Measurements from ENCODE around the gene MAST4.

MAST4 gene

DNA sequence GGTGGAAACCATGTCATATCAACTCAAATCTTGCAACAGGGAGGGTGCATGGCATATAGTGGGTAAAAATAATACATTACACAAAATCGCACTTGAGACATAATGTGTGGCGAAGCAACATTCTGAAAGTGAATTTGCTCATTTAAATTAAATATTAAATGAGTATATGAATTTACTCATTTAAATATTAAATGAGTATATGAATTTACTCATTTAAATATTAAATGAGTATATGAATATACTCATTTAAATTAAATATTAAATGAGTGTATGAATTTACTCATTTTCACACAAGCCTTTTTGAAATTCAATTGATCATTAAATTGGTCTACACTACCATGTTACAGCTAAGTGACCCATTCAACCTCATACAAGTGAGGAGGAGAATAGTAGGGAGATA lies 10.5 kb downstream of the MAST4 start:
- no peak for DNase-seq

- no peak for DNase-seq
These were observed 12.3 kb downstream of the MAST4 start for GRCh38 chr5:66608501-66608900.

- no peak for DNase-seq
These were observed 13.4 kb downstream of the MAST4 start for GRCh38 chr5:66609615-66610014.

DNA sequence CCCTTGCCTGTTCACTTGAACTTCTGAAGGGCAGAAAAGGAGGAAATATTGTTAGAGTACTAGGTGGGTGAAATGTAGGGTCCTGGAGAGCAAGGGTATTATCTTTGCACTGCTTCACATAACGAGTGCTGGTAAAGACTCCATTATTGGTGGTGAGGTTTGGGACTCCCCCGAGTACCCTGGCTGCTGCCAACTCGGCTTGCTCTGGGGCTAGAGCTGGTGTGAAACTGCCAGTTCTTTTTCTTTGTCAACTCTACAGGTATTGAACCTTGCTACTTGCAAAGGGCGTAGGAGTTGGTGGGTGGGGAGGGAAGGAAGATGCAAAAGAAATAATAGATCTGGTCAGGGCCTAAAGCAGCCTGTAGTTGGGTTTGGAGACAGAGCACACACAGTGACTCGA lies 16.0 kb downstream of the MAST4 start:
- no peak for DNase-seq

GRCh38 chr5:66615136-66615535 lies 18.9 kb downstream of the MAST4 start:
- DNase-seq: no peak

DNA sequence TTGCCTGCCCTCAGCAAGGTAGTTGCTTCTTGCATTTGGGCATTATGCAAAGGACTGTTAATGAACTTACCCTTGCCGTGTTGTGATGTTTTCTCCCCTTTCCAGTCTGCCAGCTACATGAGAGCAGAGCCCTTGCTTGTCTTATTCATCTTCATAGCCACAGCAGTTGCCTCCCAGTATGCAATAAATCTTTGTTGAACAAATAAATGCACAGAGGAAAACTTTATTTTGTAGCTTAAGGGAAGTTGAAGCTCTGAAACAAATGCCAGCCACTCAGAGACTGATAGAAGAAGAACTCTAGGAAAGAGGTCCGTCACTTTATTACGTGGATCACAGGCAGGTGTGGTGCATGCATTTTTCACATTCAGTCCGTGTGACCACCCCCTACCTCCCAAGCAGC lies 19.7 kb downstream of the MAST4 start:
- DNase-seq: no peak

- DNase-seq: peak in 1 of 2 experiments; percentile 15
These were observed 20.5 kb downstream of the MAST4 start for GRCh38 chr5:66616520-66617225.

GRCh38 chr5:66617226-66617861 lies 21.2 kb downstream of the MAST4 start:
- DNase-seq: no peak

DNA sequence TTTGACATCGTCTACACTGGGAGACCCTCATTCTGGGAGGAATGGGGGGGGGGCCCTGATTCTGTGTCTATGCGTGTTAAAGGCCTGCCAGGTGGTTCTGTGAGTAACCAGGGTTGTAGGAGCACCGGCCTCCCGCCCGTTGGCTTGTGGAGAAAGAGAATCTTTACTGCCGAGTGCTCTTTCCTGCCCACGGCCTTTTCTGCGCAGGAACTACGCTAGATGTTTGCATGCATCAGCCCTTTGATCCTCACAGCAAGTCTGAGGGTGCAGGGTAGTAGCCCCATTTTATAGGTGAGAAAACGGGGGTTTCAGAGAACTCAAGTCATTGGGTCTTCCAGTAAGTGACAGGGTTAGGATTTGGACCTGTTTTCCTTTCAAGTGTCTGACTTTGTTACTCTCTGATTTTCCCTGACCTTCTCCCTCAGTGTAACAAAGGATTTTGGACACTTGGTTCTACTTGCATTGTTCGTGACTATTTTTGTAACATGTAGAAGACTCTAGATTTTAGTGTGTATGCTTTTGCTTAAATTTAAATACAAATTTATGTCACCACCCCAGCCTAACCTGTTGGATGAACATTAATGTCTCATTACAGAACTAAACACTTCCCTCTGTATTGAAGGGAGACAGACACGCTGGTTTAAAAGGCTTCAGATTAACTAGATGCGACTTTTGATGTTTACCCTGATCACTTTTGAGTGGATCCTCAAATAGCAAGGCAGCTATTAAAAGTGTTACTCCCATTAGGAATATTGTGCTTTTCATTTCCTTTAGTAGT lies 22.0 kb downstream of the MAST4 start:
- DNase-seq: no peak

DNA sequence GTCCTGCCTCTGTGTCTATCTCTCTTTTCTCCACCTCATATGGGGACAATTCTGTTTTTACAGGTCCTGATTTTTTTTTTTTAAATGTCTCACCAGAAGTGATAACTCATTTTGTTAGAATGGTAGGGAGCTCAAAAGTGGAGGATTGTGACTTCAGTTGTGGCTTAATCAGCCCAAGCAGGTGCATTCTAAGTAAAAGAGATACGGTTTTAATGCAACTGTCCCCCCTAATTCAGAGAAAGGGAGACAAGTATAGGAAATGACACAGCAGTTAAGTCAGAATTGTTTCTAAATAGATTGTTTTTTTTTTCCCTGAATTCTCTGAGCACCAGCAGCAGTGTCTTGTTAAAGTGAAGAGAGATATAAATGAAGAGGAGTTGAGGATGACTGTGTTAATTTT lies 24.5 kb downstream of the MAST4 start:
- no peak for DNase-seq

DNA sequence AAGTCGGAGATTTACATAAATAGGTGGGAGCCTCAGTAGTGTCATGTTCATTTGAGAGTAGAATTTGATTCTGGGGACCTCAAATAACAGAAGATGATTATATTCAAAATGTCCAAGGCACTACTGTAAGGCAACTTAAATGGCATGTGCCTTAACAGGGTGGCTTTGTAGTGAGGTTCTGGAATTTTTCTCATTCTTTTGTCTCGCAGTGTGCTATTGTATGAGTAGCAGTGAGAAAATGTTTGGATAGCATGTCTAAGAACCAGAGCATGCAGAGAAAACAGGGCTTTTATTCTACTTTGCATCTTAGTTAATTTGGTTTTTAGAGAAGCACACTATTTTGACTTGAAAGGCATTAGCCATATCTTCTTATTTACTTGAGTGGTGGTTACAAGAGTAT lies 25.0 kb downstream of the MAST4 start:
- no peak for DNase-seq

- no peak for DNase-seq
These were observed 25.5 kb downstream of the MAST4 start for GRCh38 chr5:66621736-66622135.

DNA sequence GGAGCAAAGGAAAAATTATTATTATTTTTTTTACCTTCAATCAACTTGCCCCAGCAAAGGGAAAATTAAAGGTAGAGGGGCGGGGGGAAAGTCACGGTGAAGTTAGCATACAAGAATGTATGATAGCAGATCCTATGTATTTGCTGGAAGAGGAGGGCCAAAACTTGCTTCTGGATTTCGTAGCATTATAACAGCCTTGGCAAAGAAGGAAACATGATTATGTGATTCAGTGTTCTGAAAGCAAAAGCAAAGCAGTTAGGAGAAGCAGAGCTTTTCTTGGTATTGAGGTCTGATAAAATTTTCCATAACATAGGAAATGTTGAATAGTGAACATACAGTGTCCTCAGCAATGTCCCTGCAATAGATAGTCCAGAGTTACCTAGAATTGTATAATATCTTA lies 32.4 kb downstream of the MAST4 start:
- DNase-seq: no peak

DNA sequence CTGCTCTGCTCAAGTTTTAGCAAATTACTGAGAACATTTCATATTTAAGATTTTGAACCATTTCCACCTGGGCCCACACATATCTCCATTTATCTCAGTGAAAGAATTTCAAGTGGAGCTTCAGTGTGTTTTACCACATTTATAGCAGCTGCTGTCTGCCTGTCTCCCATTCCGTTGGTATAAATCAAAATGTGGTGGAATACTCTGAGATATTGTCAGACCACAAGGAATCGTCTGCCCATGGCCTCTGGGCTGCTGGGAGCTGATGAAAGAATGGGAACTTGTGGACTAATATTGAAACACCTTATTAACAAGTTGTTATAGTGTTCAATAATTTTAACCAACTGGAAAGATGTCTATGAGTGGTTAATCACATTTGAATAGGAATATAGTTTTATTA lies 33.3 kb downstream of the MAST4 start:
- DNase-seq: no peak

- peak; percentile 6 to 53 for DNase-seq
These were observed 37.6 kb downstream of the MAST4 start for GRCh38 chr5:66633754-66634153.

DNA sequence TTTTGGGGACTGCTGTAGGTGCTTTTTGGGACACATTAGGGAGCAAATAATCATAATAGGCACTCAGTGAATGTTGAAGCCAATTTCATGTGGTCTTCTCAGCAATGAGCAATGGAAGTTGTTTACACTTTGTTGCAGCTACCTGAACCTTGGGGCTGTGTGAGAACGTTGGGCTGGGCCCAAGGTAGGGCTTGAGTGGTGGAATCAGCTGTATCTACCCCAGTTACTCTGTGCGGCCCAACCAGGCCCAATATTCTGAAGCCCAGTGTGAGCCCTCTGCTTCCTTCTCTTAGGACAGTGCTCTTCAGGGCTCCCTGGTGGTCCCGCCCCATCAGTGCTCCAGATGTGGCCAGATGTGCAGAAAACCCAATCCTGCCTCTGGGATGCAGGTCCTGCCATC lies 38.4 kb downstream of the MAST4 start:
- no peak for DNase-seq

- DNase-seq: no peak
These were observed 41.8 kb downstream of the MAST4 start for GRCh38 chr5:66637994-66638393.

- no peak for DNase-seq
These were observed 42.8 kb downstream of the MAST4 start for GRCh38 chr5:66639037-66639436.

- peak; percentile 60 to 91 for DNase-seq
These were observed 46.3 kb downstream of the MAST4 start for GRCh38 chr5:66642538-66642937.

GRCh38 chr5:66643387-66643786 lies 47.2 kb downstream of the MAST4 start:
- DNase-seq: no peak

- DNase-seq: no peak
These were observed 47.9 kb downstream of the MAST4 start for GRCh38 chr5:66644111-66644510.

DNA sequence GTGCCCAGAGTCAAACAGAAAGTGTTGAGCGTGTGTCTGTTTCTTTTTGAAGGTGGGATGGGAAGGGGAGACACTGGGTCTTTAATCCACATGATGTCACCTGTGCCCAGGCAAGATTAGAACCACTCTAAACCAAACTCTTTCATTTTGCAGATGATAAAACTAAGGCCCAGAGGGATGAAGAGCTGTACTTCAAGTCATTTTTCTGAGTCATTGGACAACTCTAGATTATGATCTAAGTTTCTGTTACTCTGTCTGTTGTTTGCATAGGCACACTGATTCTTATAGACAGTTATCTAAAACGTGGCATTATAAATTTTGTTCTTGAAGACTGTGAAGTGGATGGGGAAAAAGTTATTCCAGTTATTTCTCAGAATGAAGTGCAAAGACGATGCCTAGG lies 48.8 kb downstream of the MAST4 start:
- no peak for DNase-seq

GRCh38 chr5:66646570-66646969 lies 50.4 kb downstream of the MAST4 start:
- no peak for DNase-seq

Measured in NCI-H2081 (cell line).